ENCODE data around the gene ATP5MC3.

DNA sequence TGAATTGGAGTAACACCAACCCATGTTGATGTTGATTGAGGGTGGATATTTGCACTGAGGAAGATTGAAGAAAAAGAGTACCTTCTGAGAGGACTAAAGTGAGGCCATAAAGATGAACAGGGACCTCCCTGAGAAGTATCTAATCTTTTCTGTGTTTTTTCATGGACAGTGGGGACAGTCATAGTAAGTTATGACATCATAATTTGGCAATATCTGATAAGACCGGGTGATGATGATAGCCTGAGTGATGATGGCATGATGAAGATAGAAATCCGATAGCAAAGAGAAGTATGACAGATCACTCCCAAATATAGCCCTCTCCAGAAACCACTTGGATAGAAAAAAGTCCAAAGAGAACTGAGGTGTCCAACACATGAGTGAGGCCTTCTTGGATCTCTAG, 2.2 kb upstream of the ATP5MC3 start:
- TF ChIP-seq, protein P1, sequence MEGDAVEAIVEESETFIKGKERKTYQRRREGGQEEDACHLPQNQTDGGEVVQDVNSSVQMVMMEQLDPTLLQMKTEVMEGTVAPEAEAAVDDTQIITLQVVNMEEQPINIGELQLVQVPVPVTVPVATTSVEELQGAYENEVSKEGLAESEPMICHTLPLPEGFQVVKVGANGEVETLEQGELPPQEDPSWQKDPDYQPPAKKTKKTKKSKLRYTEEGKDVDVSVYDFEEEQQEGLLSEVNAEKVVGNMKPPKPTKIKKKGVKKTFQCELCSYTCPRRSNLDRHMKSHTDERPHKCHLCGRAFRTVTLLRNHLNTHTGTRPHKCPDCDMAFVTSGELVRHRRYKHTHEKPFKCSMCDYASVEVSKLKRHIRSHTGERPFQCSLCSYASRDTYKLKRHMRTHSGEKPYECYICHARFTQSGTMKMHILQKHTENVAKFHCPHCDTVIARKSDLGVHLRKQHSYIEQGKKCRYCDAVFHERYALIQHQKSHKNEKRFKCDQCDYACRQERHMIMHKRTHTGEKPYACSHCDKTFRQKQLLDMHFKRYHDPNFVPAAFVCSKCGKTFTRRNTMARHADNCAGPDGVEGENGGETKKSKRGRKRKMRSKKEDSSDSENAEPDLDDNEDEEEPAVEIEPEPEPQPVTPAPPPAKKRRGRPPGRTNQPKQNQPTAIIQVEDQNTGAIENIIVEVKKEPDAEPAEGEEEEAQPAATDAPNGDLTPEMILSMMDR (IDR thresholded peaks at IDR 0.05; ENCODE audit: poor library complexity) = no peak
- no peak for TF ChIP-seq EZH2 (IDR thresholded peaks at IDR 0.05; ENCODE audit: borderline replicate concordance)
